Astrocyte of the spinal cord (primary cell): ENCODE data around the gene TCEA3.
A peak's percentile ranks its signal among the peaks of the same experiment; 100 is the strongest.

Source experiments
- DNase-seq: peaks from one replicate; pipeline ENCODE4 v3.0.0; 2011; ENCODE audit warnings: low read depth, low spot score
- H3K4me3 ChIP-seq: 2 replicates; pipeline ENCODE4 v1.5.1; 2011; ENCODE audit warnings: low read depth, mild to moderate bottlenecking, low read length, moderate library complexity
- CTCF ChIP-seq: IDR thresholded peaks from 2 replicates; pipeline ENCODE4 v1.5.1; 2012; ENCODE audit warnings: low read depth, mild to moderate bottlenecking, low read length, inconsistent platforms
- in situ Hi-C: cut with HindIII; loops from 2 replicates; pipeline ENCODE4 v1.10.0; 2017; ENCODE audit warnings: low sequenced_read_pairs

TCEA3 gene

GRCh38 chr1:23423415-23424292 lies 894 bp downstream of the TCEA3 start:
- no peak for DNase-seq
- in situ Hi-C loops = no loop called here
- no peak for TF ChIP-seq CTCF

GRCh38 chr1:23422941-23423340 lies 1.6 kb downstream of the TCEA3 start:
- no peak for TF ChIP-seq CTCF
- DNase-seq = no peak
- H3K4me3 ChIP-seq = no peak overlapping the region

More at GRCh38 chr1:23423415-23424292, 894 bp downstream of the TCEA3 start:
- peak overlapping the region; percentile 28 for H3K4me3 ChIP-seq

DNA sequence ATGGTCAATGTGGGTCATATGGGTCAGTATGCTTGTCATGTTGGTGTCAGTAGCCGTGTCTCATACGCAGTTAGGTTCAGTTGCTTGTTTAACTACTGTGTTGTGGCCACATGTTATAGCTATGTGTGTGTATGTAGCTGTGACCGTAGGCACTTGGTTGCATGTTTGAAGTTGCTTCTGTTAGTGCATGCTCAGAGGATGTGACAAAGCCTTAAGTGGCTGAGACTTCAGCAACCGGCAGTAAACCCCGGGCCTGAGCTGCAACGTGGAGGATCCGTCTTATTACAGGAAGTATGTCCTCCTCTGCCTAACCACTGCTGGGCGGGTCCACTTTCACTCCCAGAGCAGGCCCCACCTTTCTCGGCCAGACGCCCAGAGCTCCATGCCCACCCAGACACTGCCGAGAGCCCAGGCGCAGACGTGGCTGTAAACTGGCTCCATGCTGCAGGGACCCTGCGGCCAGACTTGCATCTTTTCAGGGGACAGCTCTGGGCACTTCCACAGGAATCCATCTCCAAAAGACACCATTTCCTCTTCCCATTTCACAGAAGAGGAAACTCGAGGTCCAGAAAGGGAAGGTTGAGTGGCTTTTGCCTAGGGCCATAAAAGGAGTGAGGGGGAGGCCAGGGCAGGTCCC lies 2.2 kb downstream of the TCEA3 start:
- in situ Hi-C loops = no loop called here
- no peak overlapping the region for H3K4me3 ChIP-seq
- DNase-seq = peak; percentile 73
- TF ChIP-seq CTCF = no peak

More at GRCh38 chr1:23422941-23423340, 1.6 kb downstream of the TCEA3 start:
- in situ Hi-C loops = no loop called here

DNA sequence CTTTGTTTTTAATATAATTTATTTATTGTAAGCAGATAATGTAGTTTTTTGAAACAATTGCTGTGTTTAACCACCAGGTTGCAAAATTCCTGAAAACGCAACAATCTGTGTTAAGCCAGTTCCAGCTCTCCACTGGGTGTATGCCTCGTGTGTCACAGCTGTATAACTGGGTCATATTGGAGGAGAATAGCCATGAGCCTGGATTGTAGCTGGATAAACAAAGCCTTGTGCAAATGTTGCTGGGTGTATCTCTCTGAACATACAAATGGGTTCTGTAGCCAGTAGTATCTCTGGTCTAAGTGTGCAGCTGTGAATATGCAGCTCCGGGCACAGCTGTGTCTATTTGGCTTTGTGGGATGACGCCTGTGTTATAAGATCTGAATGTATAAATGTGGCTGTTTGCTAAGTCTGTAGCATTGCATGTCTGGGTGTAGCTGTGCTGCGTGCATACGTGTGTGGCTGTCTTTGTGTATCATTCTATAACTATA lies 2.8 kb downstream of the TCEA3 start:
- no peak overlapping the region for H3K4me3 ChIP-seq
- in situ Hi-C loops = no loop called here
- no peak for TF ChIP-seq CTCF
- peak; percentile 32 for DNase-seq

DNA sequence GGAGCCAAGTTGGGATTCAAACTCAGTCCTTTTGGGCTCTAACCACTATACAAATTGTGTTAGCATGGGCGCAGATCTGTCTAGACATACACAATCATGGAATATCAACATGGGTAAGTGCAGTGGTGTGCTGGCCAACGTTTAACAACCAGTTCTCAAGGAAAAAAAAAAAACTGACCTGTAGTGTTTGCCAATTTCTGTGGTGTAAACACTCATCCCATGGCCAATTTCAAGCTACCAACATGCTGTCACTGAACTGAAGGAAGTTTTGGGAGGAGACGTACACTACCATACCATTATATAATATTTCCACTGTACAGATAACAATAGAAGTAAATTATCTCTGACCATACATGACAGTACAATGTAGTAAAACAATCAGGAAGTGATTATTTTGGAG lies 3.2 kb downstream of the TCEA3 start:
- TF ChIP-seq CTCF = no peak
- in situ Hi-C loops = no loop called here
- H3K4me3 ChIP-seq = no peak overlapping the region
- DNase-seq = no peak

DNA sequence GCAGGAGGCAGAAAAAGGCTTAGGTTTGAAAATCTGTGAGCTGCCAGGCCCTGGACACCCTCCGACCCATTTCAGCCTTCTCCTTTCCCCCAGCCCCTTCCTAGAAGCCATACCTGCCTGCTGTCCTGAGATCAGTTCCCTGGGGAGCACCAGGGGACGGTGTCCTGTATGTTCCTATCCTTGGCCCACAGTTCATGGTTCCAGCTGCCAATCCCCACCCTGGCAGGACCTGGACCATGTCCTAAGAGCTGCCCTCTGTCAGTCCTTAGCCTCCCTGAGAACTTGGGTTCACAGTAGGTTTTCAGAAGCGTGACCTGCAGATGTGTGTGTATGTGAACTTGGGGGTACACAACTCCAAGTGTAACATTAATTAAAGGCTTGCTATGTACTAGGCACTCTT lies 3.8 kb downstream of the TCEA3 start:
- TF ChIP-seq CTCF = no peak
- in situ Hi-C loops = no loop called here
- H3K4me3 ChIP-seq = no peak overlapping the region
- DNase-seq = no peak
